Activated CD4-positive, alpha-beta T cell treated with anti-CD3 and anti-CD28 coated beads, Interleukin-2, amount 10 ng/mL, durations not matched to agents 7 days and 5 days (primary cell): ENCODE measurements around the gene OBSCN. TPM values are rescaled to one million over a fixed set of nuclear protein-coding genes. Genes with fewer than 3 reads are reported as not detected.

Source experiments
- CTCF ChIA-PET: fragments of 350-600 bp; sonication (Branson Sonifier 250); formaldehyde crosslinking; loops from one replicate; lab custom pipeline; 2021; ENCODE audit warnings: antibody characterized with exemption; lab: Charles Lee
- POLR2A ChIA-PET: fragments of 350-600 bp; sonication (Branson Sonifier 250); formaldehyde crosslinking; loops from one replicate; lab custom pipeline; 2021; ENCODE audit warnings: antibody characterized with exemption; lab: Charles Lee
- DNase-seq: peaks from one replicate; pipeline ENCODE4 v3.0.0-alpha.2; 2020
- H3K27ac Mint-ChIP-seq: one replicate; pipeline ENCODE4 v1.8.0; 2021; ENCODE audit warnings: mild to moderate bottlenecking, moderate library complexity, mixed read lengths
- H3K27me3 Mint-ChIP-seq: one replicate; pipeline ENCODE4 v1.8.0; 2021; ENCODE audit warnings: mixed read lengths
- H3K36me3 Mint-ChIP-seq: one replicate; pipeline ENCODE4 v1.8.0; 2021; ENCODE audit warnings: low read depth, mixed read lengths
- H3K4me1 Mint-ChIP-seq: one replicate; pipeline ENCODE4 v1.8.0; 2021; ENCODE audit warnings: mixed read lengths
- H3K4me3 Mint-ChIP-seq: one replicate; pipeline ENCODE4 v1.8.0; 2021; ENCODE audit warnings: mild to moderate bottlenecking, moderate library complexity, mixed read lengths
- H3K9me3 Mint-ChIP-seq: one replicate; pipeline ENCODE4 v1.8.0; 2021; ENCODE audit warnings: mixed read lengths
- total RNA-seq, 2 experiments: library from RNA; stranded (reverse); gene quantifications; one replicate each; pipeline ENCODE4 v1.2.3, GENCODE V29; 2021

The OBSCN gene
- total RNA-seq, 2 experiments from 2014 or later, result 13.8 to 21.8 TPM

DNA sequence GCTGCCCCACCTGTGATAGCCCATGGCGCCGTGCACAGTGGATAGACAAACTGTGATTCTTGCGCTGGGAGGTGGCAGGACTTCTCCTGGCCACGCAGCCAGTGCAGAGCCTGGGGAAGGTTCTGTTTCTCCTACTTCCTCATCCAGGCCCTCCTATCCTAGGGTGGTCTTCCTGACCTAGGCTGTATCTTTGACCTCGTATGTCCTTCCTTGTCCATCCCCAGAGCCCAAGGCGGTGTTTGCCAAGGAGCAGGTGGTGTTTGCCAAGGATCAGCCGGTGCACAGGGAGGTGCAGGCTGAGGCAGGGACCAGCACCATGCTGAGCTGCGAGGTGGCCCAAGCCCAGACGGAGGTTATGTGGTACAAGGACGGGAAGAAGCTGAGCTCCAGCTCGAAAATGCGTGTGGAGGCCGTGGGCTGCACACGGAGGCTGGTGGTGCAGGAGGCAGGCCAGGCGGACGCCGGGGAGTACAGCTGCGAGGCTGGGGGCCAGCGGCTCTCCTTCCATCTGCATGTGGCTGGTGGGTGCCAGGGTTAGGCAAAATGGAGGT is 63.9 kb downstream of the OBSCN start:
- no peak overlapping the region for H3K27ac Mint-ChIP-seq
- no peak for DNase-seq
- no peaks in the 10 kb centered on the region for H3K36me3 Mint-ChIP-seq
- H3K4me3 Mint-ChIP-seq, result no peak overlapping the region
- H3K27me3 Mint-ChIP-seq, result no peaks in the 10 kb centered on the region
- ChIA-PET POLR2A (no interaction called here), CTCF (interaction anchor here (0.6 to 1.1 kb wide), 2 partner anchors 10 to 41 kb away, joined by 3 read pairs; no protein-coding TSS in a partner anchor)
- H3K9me3 Mint-ChIP-seq, result no peaks in the 10 kb centered on the region
- H3K4me1 Mint-ChIP-seq, result peaks cover 6% of the 10 kb centered on the region

DNA sequence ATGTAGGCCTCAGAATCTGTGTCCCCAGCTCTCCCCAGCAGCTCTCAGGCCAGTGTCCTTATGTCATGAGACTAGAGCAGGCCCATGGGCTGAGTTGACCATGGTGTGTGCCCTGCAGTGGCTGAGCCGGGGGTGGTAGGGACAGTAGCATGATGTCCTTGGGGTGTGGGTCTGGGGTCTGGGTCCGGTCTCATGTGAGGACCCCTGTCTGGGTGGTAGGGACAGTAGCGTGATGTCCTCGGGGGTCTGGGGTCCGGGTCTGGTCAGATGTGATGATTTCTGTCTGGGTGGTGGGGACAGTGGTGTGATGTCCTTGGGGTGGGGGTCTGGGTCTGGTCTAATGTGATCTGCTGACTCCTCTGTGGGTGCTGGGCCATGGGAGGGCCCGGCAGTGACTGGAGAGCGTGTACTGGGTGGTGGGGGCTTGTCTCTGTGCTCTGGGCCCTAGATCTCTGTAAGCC is 64.5 kb downstream of the OBSCN start:
- Mint-ChIP-seq H3K4me3 (no peak overlapping the region), H3K27me3 (no peaks in the 10 kb centered on the region), H3K36me3 (no peaks in the 10 kb centered on the region), H3K9me3 (no peaks in the 10 kb centered on the region), H3K27ac (no peak overlapping the region), H3K4me1 (peaks cover 6% of the 10 kb centered on the region)
- no peak for DNase-seq
- POLR2A ChIA-PET, result no interaction called here
- CTCF ChIA-PET, result no interaction called here

GRCh38 chr1:228272831-228273571 is 65.2 kb downstream of the OBSCN start:
- no peaks in the 10 kb centered on the region for H3K27me3 Mint-ChIP-seq
- no peak for DNase-seq
- H3K4me3 Mint-ChIP-seq, result no peak overlapping the region
- CTCF ChIA-PET, result no interaction called here
- no peaks in the 10 kb centered on the region for H3K9me3 Mint-ChIP-seq
- no peak overlapping the region for H3K27ac Mint-ChIP-seq
- POLR2A ChIA-PET, result no interaction called here
- H3K4me1 Mint-ChIP-seq, result peaks cover 6% of the 10 kb centered on the region
- no peaks in the 10 kb centered on the region for H3K36me3 Mint-ChIP-seq

GRCh38 chr1:228273720-228274451 is 66.0 kb downstream of the OBSCN start:
- Mint-ChIP-seq H3K27ac (no peak overlapping the region), H3K9me3 (no peaks in the 10 kb centered on the region), H3K4me3 (no peak overlapping the region), H3K27me3 (no peaks in the 10 kb centered on the region), H3K36me3 (no peaks in the 10 kb centered on the region), H3K4me1 (peaks cover 6% of the 10 kb centered on the region)
- DNase-seq, result no peak
- ChIA-PET POLR2A (no interaction called here), CTCF (no interaction called here)

DNA sequence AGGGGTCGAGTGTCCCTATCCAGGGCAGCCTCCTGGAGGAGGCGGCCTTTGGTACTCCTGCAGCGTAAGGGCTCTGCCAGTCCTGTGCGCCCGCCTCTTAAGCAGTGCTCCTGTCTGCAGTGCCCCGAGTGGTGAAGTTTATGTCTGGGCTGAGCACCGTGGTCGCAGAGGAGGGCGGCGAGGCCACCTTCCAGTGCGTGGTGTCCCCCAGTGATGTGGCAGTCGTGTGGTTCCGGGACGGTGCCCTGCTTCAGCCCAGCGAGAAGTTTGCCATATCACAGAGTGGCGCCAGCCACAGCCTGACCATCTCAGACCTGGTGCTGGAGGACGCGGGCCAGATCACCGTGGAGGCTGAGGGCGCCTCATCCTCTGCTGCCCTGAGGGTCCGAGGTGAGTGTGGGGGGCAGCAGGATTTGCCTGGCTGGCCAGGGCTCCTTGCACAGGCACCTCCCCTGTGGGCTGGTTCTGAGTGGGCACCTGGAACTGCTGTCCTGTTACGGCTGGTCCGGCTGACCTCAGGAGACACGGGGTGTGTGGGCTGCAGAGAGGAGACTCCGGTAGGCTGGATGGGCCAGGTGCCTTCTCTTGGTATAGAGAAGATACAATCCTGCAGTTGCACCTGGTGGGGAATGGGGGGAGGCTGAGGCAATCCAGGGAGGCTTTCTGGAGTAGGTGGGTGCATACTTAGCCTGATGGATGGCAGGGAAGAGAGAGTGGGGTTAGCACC is 66.8 kb downstream of the OBSCN start:
- no peak for DNase-seq
- H3K27me3 Mint-ChIP-seq, result no peaks in the 10 kb centered on the region
- no peaks in the 10 kb centered on the region for H3K9me3 Mint-ChIP-seq
- POLR2A ChIA-PET, result no interaction called here
- no peaks in the 10 kb centered on the region for H3K36me3 Mint-ChIP-seq
- CTCF ChIA-PET, result no interaction called here
- peak overlapping the region; percentile 71 for H3K27ac Mint-ChIP-seq
- peaks cover 6% of the 10 kb centered on the region for H3K4me1 Mint-ChIP-seq
- H3K4me3 Mint-ChIP-seq, result peak overlapping the region; percentile 73

GRCh38 chr1:228275179-228275429 is 67.3 kb downstream of the OBSCN start:
- Mint-ChIP-seq H3K4me1 (peaks cover 6% of the 10 kb centered on the region), H3K27me3 (no peaks in the 10 kb centered on the region), H3K36me3 (no peaks in the 10 kb centered on the region), H3K9me3 (no peaks in the 10 kb centered on the region), H3K4me3 (peak overlapping the region; percentile 73), H3K27ac (peak overlapping the region; percentile 71)
- CTCF ChIA-PET, result no interaction called here
- DNase-seq, result no peak
- POLR2A ChIA-PET, result no interaction called here

DNA sequence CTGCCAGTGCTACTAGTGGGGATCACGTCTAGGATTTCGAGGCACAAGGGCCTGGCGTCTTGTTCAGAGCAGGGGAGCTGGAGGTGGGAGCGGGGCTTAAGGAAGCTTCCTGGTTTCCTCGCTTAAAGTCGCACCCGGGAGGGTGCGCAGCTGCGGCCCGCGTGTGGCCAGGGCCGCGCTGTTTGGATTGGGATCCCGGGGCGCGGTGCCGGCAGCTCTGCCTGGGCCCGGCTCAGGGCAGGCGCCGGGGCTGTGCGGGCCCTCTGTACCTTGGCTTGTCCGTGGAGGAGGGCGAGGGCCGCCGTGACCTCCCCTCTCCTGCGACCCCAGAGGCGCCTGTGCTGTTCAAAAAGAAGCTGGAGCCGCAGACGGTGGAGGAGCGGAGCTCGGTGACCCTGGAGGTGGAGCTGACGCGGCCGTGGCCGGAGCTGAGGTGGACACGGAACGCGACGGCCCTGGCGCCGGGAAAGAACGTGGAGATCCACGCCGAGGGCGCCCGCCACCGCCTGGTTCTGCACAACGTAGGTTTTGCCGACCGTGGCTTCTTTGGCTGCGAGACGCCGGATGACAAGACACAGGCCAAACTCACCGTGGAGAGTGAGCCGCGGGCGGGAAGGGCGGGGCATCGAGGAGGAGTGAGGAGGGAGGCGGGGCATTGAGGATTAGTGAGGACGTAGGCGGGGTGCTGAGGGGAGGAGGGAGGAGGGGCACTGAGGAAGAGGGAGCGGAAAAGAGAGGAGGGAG is 67.8 kb downstream of the OBSCN start:
- no peaks in the 10 kb centered on the region for H3K9me3 Mint-ChIP-seq
- H3K36me3 Mint-ChIP-seq, result no peaks in the 10 kb centered on the region
- peak overlapping the region; percentile 74 for H3K27ac Mint-ChIP-seq
- peaks cover 6% of the 10 kb centered on the region for H3K4me1 Mint-ChIP-seq
- H3K27me3 Mint-ChIP-seq, result no peaks in the 10 kb centered on the region
- peak overlapping the region; percentile 73 for H3K4me3 Mint-ChIP-seq
- peak; percentile 96 for DNase-seq
- CTCF ChIA-PET, result no interaction called here
- POLR2A ChIA-PET, result no interaction called here

DNA sequence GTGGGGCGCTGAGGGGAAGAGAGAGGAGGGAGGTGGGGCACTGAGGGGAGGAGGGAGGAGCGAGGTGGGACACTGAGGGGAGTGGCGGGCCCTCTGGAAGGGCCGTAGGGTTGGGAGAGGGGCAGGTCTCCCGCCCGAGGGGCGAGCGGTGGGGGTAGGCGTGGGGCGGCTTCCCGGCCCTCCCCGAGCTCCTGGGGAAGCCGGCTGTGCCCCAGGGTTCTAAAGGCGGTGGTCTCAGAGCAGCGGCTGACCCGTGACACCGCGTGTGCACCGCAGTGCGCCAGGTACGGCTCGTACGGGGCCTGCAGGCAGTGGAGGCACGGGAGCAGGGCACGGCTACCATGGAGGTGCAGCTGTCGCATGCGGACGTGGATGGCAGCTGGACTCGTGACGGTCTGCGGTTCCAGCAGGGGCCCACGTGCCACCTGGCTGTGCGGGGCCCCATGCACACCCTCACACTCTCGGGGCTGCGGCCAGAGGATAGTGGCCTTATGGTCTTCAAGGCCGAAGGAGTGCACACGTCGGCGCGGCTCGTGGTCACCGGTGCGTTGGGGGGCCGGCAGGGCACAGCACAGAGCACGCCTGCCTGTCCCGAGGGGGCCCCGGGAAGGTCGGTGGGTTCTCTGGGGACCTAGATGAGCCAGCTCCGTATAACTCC is 68.5 kb downstream of the OBSCN start:
- DNase-seq, result no peak
- Mint-ChIP-seq H3K27ac (peak overlapping the region; percentile 74), H3K4me1 (peaks cover 6% of the 10 kb centered on the region), H3K9me3 (no peaks in the 10 kb centered on the region), H3K27me3 (no peaks in the 10 kb centered on the region), H3K36me3 (no peaks in the 10 kb centered on the region), H3K4me3 (peak overlapping the region; percentile 73)
- CTCF ChIA-PET, result interaction anchor here (0.6 to 1.3 kb wide), 3 partner anchors 10 to 103 kb away, joined by 3 read pairs; no protein-coding TSS in a partner anchor
- POLR2A ChIA-PET, result no interaction called here

GRCh38 chr1:228276901-228277490 is 69.2 kb downstream of the OBSCN start:
- POLR2A ChIA-PET, result no interaction called here
- H3K27ac Mint-ChIP-seq, result peak overlapping the region; percentile 25
- CTCF ChIA-PET, result interaction anchor here (0.9 to 1.3 kb wide), 2 partner anchors 9 to 92 kb away, joined by 3 read pairs; no protein-coding TSS in a partner anchor
- H3K9me3 Mint-ChIP-seq, result no peaks in the 10 kb centered on the region
- DNase-seq, result no peak
- peaks cover 6% of the 10 kb centered on the region for H3K4me1 Mint-ChIP-seq
- no peaks in the 10 kb centered on the region for H3K36me3 Mint-ChIP-seq
- peak overlapping the region; percentile 41 for H3K4me3 Mint-ChIP-seq
- H3K27me3 Mint-ChIP-seq, result no peaks in the 10 kb centered on the region

- Mint-ChIP-seq H3K36me3 (no peaks in the 10 kb centered on the region), H3K4me1 (peaks cover 6% of the 10 kb centered on the region), H3K4me3 (no peak overlapping the region), H3K27ac (no peak overlapping the region), H3K9me3 (no peaks in the 10 kb centered on the region), H3K27me3 (no peaks in the 10 kb centered on the region)
- DNase-seq, result no peak
- ChIA-PET POLR2A (no interaction called here), CTCF (interaction anchor here (0.6 to 1.3 kb wide), 3 partner anchors 8 to 93 kb away, joined by 3 read pairs; no protein-coding TSS in a partner anchor)
Measured at GRCh38 chr1:228277491-228278431, 69.9 kb downstream of the OBSCN start.

DNA sequence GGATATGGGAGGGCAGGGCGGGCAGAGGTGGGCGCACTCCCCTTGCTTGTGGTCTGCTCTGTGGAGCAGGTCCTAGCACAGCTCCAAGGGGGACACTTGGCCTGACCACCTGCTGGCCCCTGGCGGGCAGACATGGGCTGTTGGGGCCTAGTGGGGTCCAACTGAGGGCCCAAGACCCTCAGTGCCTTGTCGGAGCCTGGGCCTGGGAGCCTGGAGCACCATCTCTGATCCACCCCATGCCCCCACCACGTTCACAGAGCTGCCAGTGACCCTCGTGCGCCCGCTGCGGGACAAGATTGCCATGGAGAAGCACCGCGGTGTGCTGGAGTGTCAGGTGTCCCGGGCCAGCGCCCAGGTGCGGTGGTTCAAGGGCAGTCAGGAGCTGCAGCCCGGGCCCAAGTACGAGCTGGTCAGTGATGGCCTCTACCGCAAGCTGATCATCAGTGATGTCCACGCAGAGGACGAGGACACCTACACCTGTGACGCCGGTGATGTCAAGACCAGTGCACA is 70.6 kb downstream of the OBSCN start:
- Mint-ChIP-seq H3K27ac (no peak overlapping the region), H3K9me3 (no peaks in the 10 kb centered on the region), H3K36me3 (no peaks in the 10 kb centered on the region), H3K4me1 (peaks cover 6% of the 10 kb centered on the region), H3K27me3 (no peaks in the 10 kb centered on the region), H3K4me3 (no peak overlapping the region)
- POLR2A ChIA-PET, result no interaction called here
- no peak for DNase-seq
- CTCF ChIA-PET, result interaction anchor here (0.6 kb wide), 1 partner anchor 36 kb away, joined by 3 read pairs; no protein-coding TSS in a partner anchor
